HG03442 (cell line): ENCODE results near the gene FOSL1.
"Not testable (repeated sequence)": the region's sequence is repeated elsewhere in the genome, so short reads cannot be mapped to it uniquely, and the experiment has no call there.

ENCODE experiments used
- ATAC-seq: cut with Tn5 transposase; IDR thresholded peaks from one replicate; pipeline ENCODE4 v1.9.1; 2021; ENCODE audit warnings: mild to moderate bottlenecking, moderate library complexity; ENCODE audit not compliant: unreplicated experiment

The FOSL1 gene

GRCh38 chr11:65854852-65855837 is 45.0 kb downstream of the FOSL1 start:
- no peak for ATAC-seq

GRCh38 chr11:65854161-65854592 is 46.0 kb downstream of the FOSL1 start:
- ATAC-seq = no peak

GRCh38 chr11:65853246-65853979 is 46.8 kb downstream of the FOSL1 start:
- no peak for ATAC-seq

GRCh38 chr11:65852508-65853245 is 47.5 kb downstream of the FOSL1 start:
- ATAC-seq = no peak

- no peak for ATAC-seq
These were observed 48.2 kb downstream of the FOSL1 start for GRCh38 chr11:65851811-65852507.

- ATAC-seq = no peak
These were observed 49.1 kb downstream of the FOSL1 start for GRCh38 chr11:65851083-65851579.

GRCh38 chr11:65850217-65851082 is 49.7 kb downstream of the FOSL1 start:
- ATAC-seq = no peak

GRCh38 chr11:65849771-65850216 is 50.4 kb downstream of the FOSL1 start:
- ATAC-seq = no peak

- ATAC-seq = no peak
These were observed 50.8 kb downstream of the FOSL1 start for GRCh38 chr11:65849366-65849765.

GRCh38 chr11:65848693-65849092 is 51.5 kb downstream of the FOSL1 start:
- ATAC-seq = not testable (repeated sequence)

GRCh38 chr11:65847746-65848145 is 52.4 kb downstream of the FOSL1 start:
- ATAC-seq = no peak

- ATAC-seq = no peak
These were observed 55.8 kb downstream of the FOSL1 start for GRCh38 chr11:65844231-65844872.

- no peak for ATAC-seq
These were observed 56.4 kb downstream of the FOSL1 start for GRCh38 chr11:65843811-65844210.

- ATAC-seq = no peak
These were observed 58.0 kb downstream of the FOSL1 start for GRCh38 chr11:65842144-65842543.
